ENCODE measurements around the gene KCNJ14.
A peak's percentile ranks its signal among the peaks of the same experiment; 100 is the strongest.

KCNJ14 gene

GRCh38 chr19:48506138-48506733 is 50.9 kb downstream of the KCNJ14 start:
- Histone ChIP-seq H3K9ac (ENCODE audit: low read length) (no peak overlapping the region), H3K27ac (ENCODE audit: low read length) (no peak overlapping the region), H3K36me3 (replicated peaks; ENCODE audit: low read depth, low read length) (no peaks in the 10 kb centered on the region), H3K27me3 (ENCODE audit: low read depth, low read length) (no peaks in the 10 kb centered on the region), H2AFZ (ENCODE audit: low read depth, low read length) (no peak overlapping the region), H3K4me3 (ENCODE audit: low read length) (no peak overlapping the region), H3K4me2 (ENCODE audit: low read length) (no peak overlapping the region), H3K9me3 (ENCODE audit: insufficient read depth, low read length) (no peaks in the 10 kb centered on the region), H4K20me1 (ENCODE audit: insufficient read depth, low read length) (no peaks in the 10 kb centered on the region), H3K4me1 (ENCODE audit: low read length) (peaks cover 14% of the 10 kb centered on the region), H3K79me2 (ENCODE audit: low read length) (no peaks in the 10 kb centered on the region)
- no peak for TF ChIP-seq EZH2phosphoT487 (IDR thresholded peaks at IDR 0.05; ENCODE audit: low read depth)
- TF ChIP-seq CTCF (IDR thresholded peaks at IDR 0.05; ENCODE audit: low read depth, low read length), result peak; percentile 64

- no peaks in the 10 kb centered on the region for H3K36me3 ChIP-seq (replicated peaks; ENCODE audit: low read depth, low read length)
- H2AFZ ChIP-seq (ENCODE audit: low read depth, low read length), result no peak overlapping the region
- H3K9ac ChIP-seq (ENCODE audit: low read length), result no peak overlapping the region
- H3K79me2 ChIP-seq (ENCODE audit: low read length), result no peaks in the 10 kb centered on the region
- no peak overlapping the region for H3K27ac ChIP-seq (ENCODE audit: low read length)
- peaks cover 14% of the 10 kb centered on the region for H3K4me1 ChIP-seq (ENCODE audit: low read length)
- no peak for TF ChIP-seq CTCF (IDR thresholded peaks at IDR 0.05; ENCODE audit: low read depth, low read length)
- no peaks in the 10 kb centered on the region for H3K9me3 ChIP-seq (ENCODE audit: insufficient read depth, low read length)
- no peak overlapping the region for H3K4me3 ChIP-seq (ENCODE audit: low read length)
- H3K4me2 ChIP-seq (ENCODE audit: low read length), result no peak overlapping the region
- no peaks in the 10 kb centered on the region for H4K20me1 ChIP-seq (ENCODE audit: insufficient read depth, low read length)
- peaks cover 11% of the 10 kb centered on the region for H3K27me3 ChIP-seq (ENCODE audit: low read depth, low read length)
These were observed 52.6 kb downstream of the KCNJ14 start for GRCh38 chr19:48507911-48508439.

- Histone ChIP-seq H3K27me3 (ENCODE audit: low read depth, low read length) (peaks cover 11% of the 10 kb centered on the region), H3K27ac (ENCODE audit: low read length) (no peak overlapping the region), H3K36me3 (replicated peaks; ENCODE audit: low read depth, low read length) (no peaks in the 10 kb centered on the region), H3K4me1 (ENCODE audit: low read length) (peaks cover 16% of the 10 kb centered on the region), H3K79me2 (ENCODE audit: low read length) (no peaks in the 10 kb centered on the region), H2AFZ (ENCODE audit: low read depth, low read length) (no peak overlapping the region), H3K9me3 (ENCODE audit: insufficient read depth, low read length) (no peaks in the 10 kb centered on the region), H4K20me1 (ENCODE audit: insufficient read depth, low read length) (no peaks in the 10 kb centered on the region), H3K4me3 (ENCODE audit: low read length) (no peak overlapping the region), H3K4me2 (ENCODE audit: low read length) (no peak overlapping the region), H3K9ac (ENCODE audit: low read length) (no peak overlapping the region)
- TF ChIP-seq EZH2phosphoT487 (IDR thresholded peaks at IDR 0.05; ENCODE audit: low read depth) (no peak), CTCF (IDR thresholded peaks at IDR 0.05; ENCODE audit: low read depth, low read length) (no peak)
These were observed 53.5 kb downstream of the KCNJ14 start for GRCh38 chr19:48508729-48509411.

- Histone ChIP-seq H2AFZ (ENCODE audit: low read depth, low read length) (no peak overlapping the region), H3K9ac (ENCODE audit: low read length) (no peak overlapping the region), H3K4me2 (ENCODE audit: low read length) (no peak overlapping the region), H3K27ac (ENCODE audit: low read length) (no peak overlapping the region), H3K4me1 (ENCODE audit: low read length) (peaks cover 20% of the 10 kb centered on the region), H3K9me3 (ENCODE audit: insufficient read depth, low read length) (no peaks in the 10 kb centered on the region), H3K27me3 (ENCODE audit: low read depth, low read length) (peaks cover 11% of the 10 kb centered on the region), H3K79me2 (ENCODE audit: low read length) (no peaks in the 10 kb centered on the region), H3K36me3 (replicated peaks; ENCODE audit: low read depth, low read length) (no peaks in the 10 kb centered on the region), H4K20me1 (ENCODE audit: insufficient read depth, low read length) (no peaks in the 10 kb centered on the region), H3K4me3 (ENCODE audit: low read length) (no peak overlapping the region)
- TF ChIP-seq CTCF (IDR thresholded peaks at IDR 0.05; ENCODE audit: low read depth, low read length) (no peak), EZH2phosphoT487 (IDR thresholded peaks at IDR 0.05; ENCODE audit: low read depth) (no peak)
These were observed 54.3 kb downstream of the KCNJ14 start for GRCh38 chr19:48509467-48510194.

Data from OCI-LY3 (cell line).